Colon (tissue), 2 donors: ENCODE data around the gene PAOX.

Experiments used
- FAIRE-seq: peaks from 2 replicates; lab custom pipeline; 2012; peaks lifted over from hg19 to GRCh38; lab: Jason Lieb, UNC
- donor health status: control.
- donor health status: control.

PAOX gene

GRCh38 chr10:133350283-133350949 is 28.6 kb upstream of the PAOX start:
- FAIRE-seq: no peak

- FAIRE-seq: no peak
Measured at GRCh38 chr10:133350950-133351329, 28.1 kb upstream of the PAOX start.

- no peak for FAIRE-seq
Measured at GRCh38 chr10:133351408-133352318, 27.4 kb upstream of the PAOX start.

GRCh38 chr10:133353202-133353959 is 25.7 kb upstream of the PAOX start:
- no peak for FAIRE-seq

GRCh38 chr10:133353988-133354605 is 25.0 kb upstream of the PAOX start:
- FAIRE-seq: no peak

- no peak for FAIRE-seq
Measured at GRCh38 chr10:133354672-133355240, 24.3 kb upstream of the PAOX start.

- no peak for FAIRE-seq
Measured at GRCh38 chr10:133355266-133355665, 23.8 kb upstream of the PAOX start.

GRCh38 chr10:133355991-133356390 is 23.1 kb upstream of the PAOX start:
- FAIRE-seq: no peak

- no peak for FAIRE-seq
Measured at GRCh38 chr10:133356549-133357284, 22.3 kb upstream of the PAOX start.

- no peak for FAIRE-seq
Measured at GRCh38 chr10:133357285-133358161, 21.5 kb upstream of the PAOX start, which contains the start of gene FUOM. Gene FUOM, minus strand, starts transcription at chr10:133358019. Its CDS starts 12 bp downstream, at chr10:133358007.

- no peak for FAIRE-seq
Measured at GRCh38 chr10:133358162-133358924, 20.7 kb upstream of the PAOX start.

- no peak for FAIRE-seq
Measured at GRCh38 chr10:133358925-133359310, 20.1 kb upstream of the PAOX start.

- no peak for FAIRE-seq
Measured at GRCh38 chr10:133359554-133359971, 19.5 kb upstream of the PAOX start.

- no peak for FAIRE-seq
Measured at GRCh38 chr10:133359972-133360610, 19.0 kb upstream of the PAOX start.

- no peak for FAIRE-seq
Measured at GRCh38 chr10:133361227-133361626, 17.8 kb upstream of the PAOX start.

- no peak for FAIRE-seq
Measured at GRCh38 chr10:133361773-133362441, 17.2 kb upstream of the PAOX start.

- FAIRE-seq: no peak
Measured at GRCh38 chr10:133362846-133363245, 16.2 kb upstream of the PAOX start.
